Measurements from ENCODE around the gene AVPR1A.
A peak's percentile ranks its signal among the peaks of the same experiment; 100 is the strongest.

AVPR1A gene

GRCh38 chr12:63103494-63104131 is 47.4 kb downstream of the AVPR1A start:
- Histone ChIP-seq H3K36me3 (no peaks in the 10 kb centered on the region), H3K27me3 (no peaks in the 10 kb centered on the region), H3K9me3 (no peaks in the 10 kb centered on the region), H3K4me3 (ENCODE audit: low read depth, low read length) (no peak overlapping the region), H3K4me1 (no peaks in the 10 kb centered on the region)
- DNase-seq = no peak
- peak; percentile 74 for TF ChIP-seq CTCF (IDR thresholded peaks at IDR 0.05; ENCODE audit: low read depth, low read length)

GRCh38 chr12:63101920-63102319 is 49.1 kb downstream of the AVPR1A start:
- no peak for TF ChIP-seq CTCF (IDR thresholded peaks at IDR 0.05; ENCODE audit: low read depth, low read length)
- no peaks in the 10 kb centered on the region for H3K27me3 ChIP-seq

GRCh38 chr12:63098851-63099250 is 52.1 kb downstream of the AVPR1A start:
- no peak for DNase-seq
- H3K4me3 ChIP-seq (ENCODE audit: low read depth, low read length) = no peak overlapping the region
- peak; percentile 9; the same call in 1 of the 2 replicates for TF ChIP-seq CTCF (IDR thresholded peaks at IDR 0.05; ENCODE audit: low read depth, low read length)
- no peaks in the 10 kb centered on the region for H3K4me1 ChIP-seq
- no peaks in the 10 kb centered on the region; the same call in 1 of the 2 replicates for H3K27me3 ChIP-seq
- no peaks in the 10 kb centered on the region for H3K36me3 ChIP-seq
- no peaks in the 10 kb centered on the region for H3K9me3 ChIP-seq

More at GRCh38 chr12:63101920-63102319, 49.1 kb downstream of the AVPR1A start:
- H3K36me3 ChIP-seq = no peaks in the 10 kb centered on the region
- H3K9me3 ChIP-seq = no peaks in the 10 kb centered on the region
- no peak overlapping the region for H3K4me3 ChIP-seq (ENCODE audit: low read depth, low read length)
- no peak for DNase-seq
- no peaks in the 10 kb centered on the region for H3K4me1 ChIP-seq

GRCh38 chr12:63095369-63095980 is 55.5 kb downstream of the AVPR1A start:
- TF ChIP-seq CTCF (IDR thresholded peaks at IDR 0.05; ENCODE audit: low read depth, low read length) = no peak
- no peaks in the 10 kb centered on the region for H3K36me3 ChIP-seq
- H3K4me3 ChIP-seq (ENCODE audit: low read depth, low read length) = no peak overlapping the region
- no peak for DNase-seq
- H3K9me3 ChIP-seq = no peaks in the 10 kb centered on the region
- H3K4me1 ChIP-seq = no peaks in the 10 kb centered on the region
- no peaks in the 10 kb centered on the region; the same call in 1 of the 2 replicates for H3K27me3 ChIP-seq

GRCh38 chr12:63093711-63094110 is 57.3 kb downstream of the AVPR1A start:
- no peaks in the 10 kb centered on the region for H3K4me1 ChIP-seq
- DNase-seq = no peak

More at GRCh38 chr12:63093711-63094110, 57.3 kb downstream of the AVPR1A start:
- Histone ChIP-seq H3K9me3 (no peaks in the 10 kb centered on the region), H3K36me3 (no peaks in the 10 kb centered on the region), H3K4me3 (ENCODE audit: low read depth, low read length) (no peak overlapping the region), H3K27me3 (no peaks in the 10 kb centered on the region; the same call in 1 of the 2 replicates)
- TF ChIP-seq CTCF (IDR thresholded peaks at IDR 0.05; ENCODE audit: low read depth, low read length) = no peak

All from BE2C (cell line).